ENCODE results near the gene GABRB2. TPM values are rescaled to one million over a fixed set of nuclear protein-coding genes. Genes with fewer than 3 reads are reported as not detected.

The GABRB2 gene
- not detected in 2 replicates for total RNA-seq (2014; rRNA removed; shearing (Covaris generic))

- H3K27ac ChIP-seq, result no peak within 1 kb of the TSS
- H3K9me3 ChIP-seq (replicated peaks), result no peaks in the 10 kb centered on the region; the same call in 1 of the 2 replicates
- no peaks in the 10 kb centered on the region for H3K36me3 ChIP-seq
- 0 out of 2 replicates have a peak within 1 kb of the TSS, but pooled peaks have one; percentile 16 for H3K4me3 ChIP-seq
- no peaks in the 10 kb centered on the region for H3K4me1 ChIP-seq (replicated peaks)
- peak in 1 of 2 experiments; percentile 15 for DNase-seq (ENCODE audit: low read depth in 1 of 2, low spot score in 2 of 2)
- H3K27me3 ChIP-seq (replicated peaks), result peaks cover 31% of the 10 kb centered on the region
Measured at GRCh38 chr5:161546470-161547301, at the start of gene GABRB2. GABRB2 (minus strand) TSS chr5:161546725; CDS start chr5:161546643, 82 bp downstream.

DNA sequence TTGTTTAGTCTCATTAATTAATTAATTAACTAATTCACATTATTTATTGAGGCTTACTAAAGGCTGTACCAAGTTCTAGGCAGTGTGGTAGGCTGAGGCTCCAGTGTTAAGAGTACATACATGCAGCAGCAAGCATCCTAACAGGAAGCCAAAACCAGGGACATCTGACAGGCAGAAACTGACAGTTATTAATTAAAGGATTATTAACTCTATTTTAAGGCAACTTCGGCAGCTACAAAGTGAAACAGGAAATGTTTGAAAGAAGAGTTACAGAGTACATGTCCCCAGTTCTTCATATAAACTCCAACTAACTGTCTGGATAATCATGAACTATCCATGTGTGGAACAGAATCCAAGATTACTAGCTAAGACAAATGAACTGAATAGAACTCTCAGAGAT, 39.3 kb upstream of the GABRB2 start:
- DNase-seq (ENCODE audit: low read depth in 1 of 2, low spot score in 2 of 2), result no peak
- no peak overlapping the region for H3K4me3 ChIP-seq
- no peaks in the 10 kb centered on the region for H3K4me1 ChIP-seq (replicated peaks)
- H3K27ac ChIP-seq, result no peak overlapping the region
- peaks cover 5% of the 10 kb centered on the region; the same call in 1 of the 2 replicates for H3K9me3 ChIP-seq (replicated peaks)
- no peaks in the 10 kb centered on the region for H3K27me3 ChIP-seq (replicated peaks)
- H3K36me3 ChIP-seq, result no peaks in the 10 kb centered on the region

DNA sequence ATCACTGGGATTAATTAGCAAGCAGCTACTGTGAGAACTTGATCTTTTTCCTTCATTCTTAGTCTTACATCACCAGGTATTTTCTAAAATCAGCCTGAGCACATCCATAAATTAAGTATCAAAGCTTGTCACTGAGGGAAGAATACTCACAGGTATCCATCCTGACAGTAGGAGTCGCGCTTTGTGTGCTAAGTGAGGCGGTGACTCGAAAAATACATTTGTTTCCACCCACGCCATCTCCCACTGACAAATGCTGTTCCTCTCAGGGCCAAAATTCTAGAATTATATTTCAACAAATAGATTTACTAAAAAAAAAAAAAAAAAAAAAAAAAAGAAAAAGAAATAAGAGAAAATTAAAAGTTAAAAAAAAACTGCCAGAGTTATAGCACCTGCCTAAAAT, 34.1 kb upstream of the GABRB2 start:
- Histone ChIP-seq H3K27ac (no peak overlapping the region), H3K36me3 (no peaks in the 10 kb centered on the region), H3K9me3 (replicated peaks) (0 out of 2 replicates have a peak, but pooled peaks cover 15% of the 10 kb centered on the region), H3K4me1 (replicated peaks) (no peaks in the 10 kb centered on the region), H3K27me3 (replicated peaks) (no peaks in the 10 kb centered on the region), H3K4me3 (no peak overlapping the region)
- no peak for DNase-seq (ENCODE audit: low read depth in 1 of 2, low spot score in 2 of 2)

DNA sequence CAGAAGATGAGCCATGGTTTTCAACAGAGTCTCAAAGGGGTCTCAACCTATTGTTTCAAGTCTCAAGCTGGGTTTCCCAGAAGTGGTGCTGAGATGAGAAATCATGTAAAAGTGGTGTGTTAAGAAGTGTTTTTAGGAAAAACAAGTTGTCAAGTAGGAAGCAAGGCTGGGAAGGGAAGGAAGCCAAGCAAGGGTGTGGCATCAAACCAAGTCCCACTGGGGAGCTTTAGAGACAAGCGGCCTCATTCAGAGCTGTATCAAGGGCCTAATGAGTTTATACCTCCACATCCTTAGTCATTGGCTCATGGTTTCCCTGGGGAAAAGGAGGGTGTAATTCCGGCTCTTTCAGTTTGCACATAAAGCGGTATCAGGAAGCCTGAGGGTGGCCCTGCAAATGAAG, 26.4 kb upstream of the GABRB2 start:
- H3K36me3 ChIP-seq, result no peaks in the 10 kb centered on the region

DNA sequence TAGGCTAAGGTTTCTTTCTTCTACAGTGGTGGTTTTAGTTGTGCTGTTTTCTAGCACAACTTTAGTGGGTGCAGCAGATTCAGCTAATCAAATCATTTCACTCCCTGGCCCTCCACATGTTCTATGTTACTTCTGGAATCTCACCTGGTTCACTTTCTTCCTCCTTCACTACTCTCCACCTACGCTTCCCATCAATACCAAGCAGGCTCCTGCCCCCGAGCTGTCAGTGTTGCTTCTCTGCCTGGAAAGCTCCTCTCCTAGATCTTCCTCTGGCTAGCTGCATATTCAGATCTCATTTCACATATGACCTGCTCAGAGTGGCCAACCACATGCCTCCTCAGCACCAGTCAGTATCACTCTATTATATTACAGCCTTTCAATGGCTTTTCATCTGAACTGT, 19.6 kb upstream of the GABRB2 start:
- no peaks in the 10 kb centered on the region for H3K27me3 ChIP-seq (replicated peaks)
- no peaks in the 10 kb centered on the region for H3K9me3 ChIP-seq (replicated peaks)
- no peak overlapping the region for H3K4me3 ChIP-seq
- DNase-seq (ENCODE audit: low read depth in 1 of 2, low spot score in 2 of 2), result no peak
- H3K4me1 ChIP-seq (replicated peaks), result no peaks in the 10 kb centered on the region
- H3K27ac ChIP-seq, result no peak overlapping the region
- H3K36me3 ChIP-seq, result no peaks in the 10 kb centered on the region

More for the DNA sequence above, 26.4 kb upstream of the GABRB2 start:
- Histone ChIP-seq H3K4me3 (no peak overlapping the region), H3K4me1 (replicated peaks) (no peaks in the 10 kb centered on the region), H3K27ac (no peak overlapping the region), H3K9me3 (replicated peaks) (0 out of 2 replicates have a peak, but pooled peaks cover 2% of the 10 kb centered on the region), H3K27me3 (replicated peaks) (no peaks in the 10 kb centered on the region)
- DNase-seq (ENCODE audit: low read depth in 1 of 2, low spot score in 2 of 2), result no peak

- Histone ChIP-seq H3K4me3 (no peak overlapping the region), H3K4me1 (replicated peaks) (no peaks in the 10 kb centered on the region), H3K27ac (no peak overlapping the region), H3K27me3 (replicated peaks) (no peaks in the 10 kb centered on the region), H3K9me3 (replicated peaks) (no peaks in the 10 kb centered on the region), H3K36me3 (no peaks in the 10 kb centered on the region)
- DNase-seq (ENCODE audit: low read depth in 1 of 2, low spot score in 2 of 2), result no peak
Measured at GRCh38 chr5:161562446-161562845, 15.9 kb upstream of the GABRB2 start.

DNA sequence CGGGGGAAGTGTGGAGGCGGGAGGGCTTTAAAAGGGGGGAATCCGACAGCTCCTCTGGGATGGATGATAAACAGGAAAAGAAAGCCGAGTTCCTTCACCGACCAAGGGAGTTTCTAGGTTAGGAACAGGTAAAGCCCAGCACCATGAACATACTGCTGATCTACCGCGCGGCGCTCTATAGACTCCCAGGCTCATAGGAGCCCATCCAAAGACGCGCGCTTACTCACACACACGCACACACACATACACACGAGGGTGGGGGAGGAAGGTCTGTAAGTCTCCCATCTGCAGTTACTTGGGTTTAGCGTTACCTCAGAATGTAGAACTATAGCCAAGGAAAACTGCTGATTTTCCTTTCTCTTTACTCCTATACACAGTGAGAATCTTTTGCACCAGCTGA, 2.6 kb upstream of the GABRB2 start:
- no peaks in the 10 kb centered on the region for H3K4me1 ChIP-seq (replicated peaks)
- DNase-seq (ENCODE audit: low read depth in 1 of 2, low spot score in 2 of 2), result no peak
- 0 out of 2 replicates have a peak, but pooled peaks cover under 1% of the 10 kb centered on the region for H3K9me3 ChIP-seq (replicated peaks)
- no peak overlapping the region for H3K4me3 ChIP-seq
- no peak overlapping the region for H3K27ac ChIP-seq
- no peaks in the 10 kb centered on the region for H3K36me3 ChIP-seq
- H3K27me3 ChIP-seq (replicated peaks), result peaks cover 26% of the 10 kb centered on the region

DNA sequence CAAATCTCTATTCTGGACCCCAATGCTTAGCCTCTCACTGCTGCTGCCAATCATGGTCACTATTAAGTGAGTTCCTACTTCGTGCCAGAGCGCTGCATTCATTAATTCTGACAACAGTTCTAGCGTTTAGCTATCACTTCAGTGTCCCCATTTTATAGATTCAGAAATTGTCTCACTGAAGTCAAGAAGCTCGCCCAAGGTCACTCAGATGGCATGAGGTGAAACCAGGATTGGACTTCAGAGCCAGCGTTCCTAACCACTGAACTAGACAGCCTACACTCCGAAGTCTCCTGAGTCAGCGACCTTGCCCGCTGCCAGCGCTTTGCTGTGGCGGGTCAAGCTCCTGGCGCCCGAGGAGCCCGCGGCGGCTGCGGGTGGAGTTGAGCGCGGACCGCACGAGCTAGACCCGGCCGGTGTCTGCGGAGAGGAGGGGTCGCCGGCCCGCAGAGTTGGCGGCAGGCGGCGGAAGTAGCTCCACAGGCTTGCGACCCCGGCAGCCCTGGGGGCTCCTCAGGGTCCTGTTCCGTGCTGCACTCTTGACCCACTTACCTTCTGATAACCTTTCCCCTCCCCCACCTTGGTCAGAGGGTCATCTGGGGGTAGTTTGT, 2.1 kb upstream of the GABRB2 start:
- Histone ChIP-seq H3K27me3 (replicated peaks) (peaks cover 27% of the 10 kb centered on the region), H3K27ac (no peak overlapping the region), H3K4me1 (replicated peaks) (no peaks in the 10 kb centered on the region), H3K9me3 (replicated peaks) (no peaks in the 10 kb centered on the region), H3K4me3 (no peak overlapping the region), H3K36me3 (no peaks in the 10 kb centered on the region)
- no peak for DNase-seq (ENCODE audit: low read depth in 1 of 2, low spot score in 2 of 2)

DNA sequence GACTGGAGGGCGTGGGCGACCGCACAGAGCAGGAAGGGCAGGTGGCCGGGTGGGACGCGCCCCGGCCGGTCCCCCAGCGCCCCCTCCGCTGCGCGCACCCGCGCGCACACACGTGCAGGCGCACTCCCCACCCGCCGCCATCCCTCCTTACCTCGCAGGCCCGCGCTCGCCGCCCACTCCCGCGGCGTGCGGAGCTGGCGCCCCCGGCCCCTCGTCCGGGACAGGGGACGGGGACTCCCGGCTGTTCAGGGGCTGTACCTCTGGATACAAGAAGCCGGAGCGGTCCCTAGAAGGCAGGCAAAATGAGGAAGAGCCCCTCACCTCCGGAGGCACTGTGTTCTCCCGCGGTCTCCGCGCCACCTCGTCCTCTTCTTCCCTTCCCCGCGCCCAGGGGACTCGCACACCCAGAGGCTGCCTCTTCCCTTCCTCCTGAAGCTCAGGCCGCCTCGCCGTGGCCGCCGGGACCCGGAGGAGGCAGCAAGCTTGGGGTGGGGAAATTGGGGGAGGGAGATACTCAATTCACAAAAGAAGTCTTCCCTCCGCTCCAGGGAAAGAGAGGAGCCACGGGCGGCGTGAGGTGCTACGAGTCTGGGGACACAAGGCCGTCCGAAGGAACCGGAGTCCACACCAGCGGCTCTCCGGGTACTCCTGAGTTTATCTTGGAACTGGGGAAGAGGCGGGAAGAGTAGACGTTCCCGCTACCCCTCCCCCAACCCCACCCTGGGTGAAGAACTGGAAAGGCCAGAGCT, 1.4 kb upstream of the GABRB2 start:
- no peaks in the 10 kb centered on the region for H3K4me1 ChIP-seq (replicated peaks)
- no peak for DNase-seq (ENCODE audit: low read depth in 1 of 2, low spot score in 2 of 2)
- no peaks in the 10 kb centered on the region for H3K36me3 ChIP-seq
- no peak overlapping the region for H3K27ac ChIP-seq
- H3K27me3 ChIP-seq (replicated peaks), result peaks cover 31% of the 10 kb centered on the region
- no peak overlapping the region for H3K4me3 ChIP-seq
- H3K9me3 ChIP-seq (replicated peaks), result no peaks in the 10 kb centered on the region

- DNase-seq (ENCODE audit: low read depth in 1 of 2, low spot score in 2 of 2), result no peak
- no peak overlapping the region for H3K4me3 ChIP-seq
- H3K27ac ChIP-seq, result no peak overlapping the region
- H3K9me3 ChIP-seq (replicated peaks), result no peaks in the 10 kb centered on the region
- H3K36me3 ChIP-seq, result no peaks in the 10 kb centered on the region
- peaks cover 31% of the 10 kb centered on the region for H3K27me3 ChIP-seq (replicated peaks)
- H3K4me1 ChIP-seq (replicated peaks), result no peaks in the 10 kb centered on the region
Measured at GRCh38 chr5:161547406-161547737, 847 bp upstream of the GABRB2 start.

DNA sequence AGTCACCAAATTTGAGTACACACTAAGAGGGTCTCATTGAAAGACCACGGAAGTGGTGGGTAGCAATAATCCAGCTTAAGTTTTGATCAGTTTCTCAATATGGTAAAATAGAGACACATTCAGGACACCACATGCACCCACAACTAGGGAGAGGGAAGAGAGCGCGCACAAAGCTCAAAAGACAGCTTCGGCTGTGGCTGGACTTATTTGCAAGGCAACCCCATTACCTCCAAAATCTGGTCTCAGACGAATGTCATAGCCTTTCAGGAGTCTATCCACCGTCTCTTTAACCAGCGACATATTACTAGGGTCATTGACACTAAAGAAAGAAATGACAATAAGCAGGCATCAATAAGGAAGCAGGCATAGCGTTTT, 443 bp downstream of the GABRB2 start:
- no peaks in the 10 kb centered on the region for H3K36me3 ChIP-seq
- peaks cover 31% of the 10 kb centered on the region for H3K27me3 ChIP-seq (replicated peaks)
- H3K4me1 ChIP-seq (replicated peaks), result no peaks in the 10 kb centered on the region
- H3K4me3 ChIP-seq, result no peak overlapping the region
- no peak for DNase-seq (ENCODE audit: low read depth in 1 of 2, low spot score in 2 of 2)
- no peak overlapping the region for H3K27ac ChIP-seq
- no peaks in the 10 kb centered on the region; the same call in 1 of the 2 replicates for H3K9me3 ChIP-seq (replicated peaks)

DNA sequence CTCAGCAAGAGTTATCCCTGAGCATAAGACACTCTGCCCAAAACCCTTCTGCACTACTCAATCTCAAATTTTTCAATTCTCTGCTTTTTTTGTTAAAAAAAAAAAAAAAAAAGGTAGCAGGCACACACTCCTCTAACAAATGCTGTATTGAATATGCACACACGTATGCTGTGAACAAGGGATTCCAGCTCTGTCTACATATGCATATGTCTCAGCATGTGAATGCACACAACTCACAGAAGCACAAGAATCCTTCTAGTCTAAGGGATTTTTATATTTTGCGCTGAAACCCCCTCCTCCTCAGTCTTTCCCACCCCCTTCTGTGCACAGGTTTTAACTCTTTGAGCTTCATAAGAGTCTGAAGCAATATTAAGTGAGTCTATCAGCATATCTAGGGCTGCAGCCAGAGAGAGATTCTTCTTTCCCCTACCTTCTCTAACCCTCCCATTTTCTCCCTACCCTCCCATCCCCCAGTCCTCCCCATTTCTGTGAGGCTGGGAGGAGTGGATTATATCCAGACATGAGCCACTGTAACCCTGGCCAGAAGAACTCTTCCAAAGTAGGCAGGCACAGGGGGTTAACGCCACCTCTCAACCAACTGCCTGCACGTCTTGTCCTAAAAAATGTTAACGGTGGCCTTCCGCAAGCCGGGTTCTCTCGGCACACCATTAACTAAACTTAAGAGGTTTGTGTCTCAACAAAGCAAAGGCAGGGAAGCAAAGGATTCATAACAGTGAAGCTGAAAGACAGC, 1.0 kb downstream of the GABRB2 start:
- H3K9me3 ChIP-seq (replicated peaks), result no peaks in the 10 kb centered on the region; the same call in 1 of the 2 replicates
- H3K4me1 ChIP-seq (replicated peaks), result no peaks in the 10 kb centered on the region
- no peak overlapping the region for H3K27ac ChIP-seq
- H3K36me3 ChIP-seq, result no peaks in the 10 kb centered on the region
- peaks cover 31% of the 10 kb centered on the region for H3K27me3 ChIP-seq (replicated peaks)
- DNase-seq (ENCODE audit: low read depth in 1 of 2, low spot score in 2 of 2), result no peak
- no peak overlapping the region for H3K4me3 ChIP-seq

DNA sequence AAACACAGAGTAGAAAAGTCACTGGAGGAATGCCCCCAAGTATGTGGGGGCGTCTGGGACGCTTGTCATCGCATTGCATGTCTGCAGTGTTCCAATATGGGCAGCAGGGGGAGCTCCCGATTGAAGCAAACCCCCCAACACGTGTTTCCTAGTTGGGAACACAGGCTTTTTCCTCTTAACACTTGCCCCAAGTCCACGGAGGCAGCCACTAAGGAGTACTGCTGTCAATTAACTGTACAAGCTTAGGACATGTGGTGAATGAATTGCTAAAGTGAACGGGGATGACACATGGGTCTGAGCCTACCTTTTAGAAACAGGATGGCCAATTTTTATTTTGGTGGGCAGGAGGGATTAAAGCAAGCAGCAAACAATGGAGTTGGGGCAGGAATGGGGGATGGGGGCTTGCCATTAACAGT, 2.2 kb downstream of the GABRB2 start:
- peak; percentile 12 to 49 for DNase-seq (ENCODE audit: low read depth in 1 of 2, low spot score in 2 of 2)
- H3K4me1 ChIP-seq (replicated peaks), result no peaks in the 10 kb centered on the region
- peaks cover 31% of the 10 kb centered on the region for H3K27me3 ChIP-seq (replicated peaks)
- H3K4me3 ChIP-seq, result no peak overlapping the region
- H3K36me3 ChIP-seq, result no peaks in the 10 kb centered on the region
- no peaks in the 10 kb centered on the region; the same call in 1 of the 2 replicates for H3K9me3 ChIP-seq (replicated peaks)
- no peak overlapping the region for H3K27ac ChIP-seq
